Neuronal stem cell (in vitro differentiated cells): ENCODE data around the gene MYO1B.

Source experiments
- DNase-seq: peaks from one replicate; pipeline ENCODE4 v3.0.0-alpha.2; 2013; ENCODE audit warnings: low spot score
- H2AFZ ChIP-seq: one replicate; pipeline ENCODE4 v1.6.1; 2013; ENCODE audit warnings: mild to moderate bottlenecking, low read length, inconsistent platforms
- H2AK5ac ChIP-seq: 2 replicates; pipeline ENCODE4 v1.6.1; 2013; ENCODE audit warnings: low read depth, mild to moderate bottlenecking, inconsistent platforms, low read length, moderate library complexity, mixed read lengths
- H2BK120ac ChIP-seq: 2 replicates; pipeline ENCODE4 v1.6.1; 2013; ENCODE audit warnings: low read depth, mild to moderate bottlenecking, inconsistent platforms, low read length, moderate library complexity, mixed read lengths
- H2BK12ac ChIP-seq: one replicate; pipeline ENCODE4 v1.6.1; 2013; ENCODE audit warnings: low read length, inconsistent platforms
- H2BK15ac ChIP-seq: 2 replicates; pipeline ENCODE4 v1.6.1; 2013; ENCODE audit warnings: mild to moderate bottlenecking, low read length, inconsistent platforms, mixed read lengths
- H2BK5ac ChIP-seq: one replicate; pipeline ENCODE4 v1.6.1; 2013; ENCODE audit warnings: inconsistent platforms, mild to moderate bottlenecking, low read length, moderate library complexity
- H3K14ac ChIP-seq: one replicate; pipeline ENCODE4 v1.6.1; 2013; ENCODE audit warnings: low read length, inconsistent platforms
- H3K18ac ChIP-seq: 2 replicates; pipeline ENCODE4 v1.6.1; 2013; ENCODE audit warnings: low read length, inconsistent platforms
- H3K23ac ChIP-seq: 2 replicates; pipeline ENCODE4 v1.6.1; 2013; ENCODE audit warnings: low read depth, mild to moderate bottlenecking, mixed read lengths, low read length, inconsistent platforms; ENCODE audit not compliant: poor library complexity
- H3K27ac ChIP-seq: replicated peaks from 3 replicates; pipeline ENCODE4 v1.5.1; 2013; ENCODE audit warnings: low read length, inconsistent platforms
- H3K27me3 ChIP-seq, 3 experiments: 2 replicates each; pipeline ENCODE4 v1.6.1; 2013; ENCODE audit warnings: low read length in 3 of 3, mild to moderate bottlenecking in 2 of 3, inconsistent platforms in 1 of 3, low read depth in 1 of 3, mixed read lengths in 1 of 3, moderate library complexity in 1 of 3; ENCODE audit not compliant: control insufficient read depth in 3 of 3, insufficient read depth in 3 of 3
- H3K36me3 ChIP-seq, 2 donors: replicated peaks in 1 of 2; 2 replicates each; pipeline ENCODE4 v1.6.1; 2013; ENCODE audit warnings: low read length in 2 of 2; ENCODE audit not compliant: control insufficient read depth in 2 of 2, insufficient read depth in 2 of 2
- H3K4ac ChIP-seq: 2 replicates; pipeline ENCODE4 v1.6.1; 2013; ENCODE audit warnings: inconsistent platforms, mild to moderate bottlenecking, low read length, moderate library complexity
- H3K4me1 ChIP-seq, 2 donors: 1 replicate in 1 of 2; 2 replicates in 1 of 2; pipeline ENCODE4 v1.6.1; 2013; ENCODE audit warnings: low read length in 2 of 2, low read depth in 1 of 2; ENCODE audit not compliant: control insufficient read depth in 2 of 2, insufficient read depth in 1 of 2
- H3K4me2 ChIP-seq: one replicate; pipeline ENCODE4 v1.6.1; 2013; ENCODE audit warnings: mild to moderate bottlenecking, low read length, inconsistent platforms; ENCODE audit not compliant: insufficient read depth, poor library complexity, severe bottlenecking
- H3K4me3 ChIP-seq, 2 donors: 2 replicates each; pipeline ENCODE4 v1.5.1; 2013; ENCODE audit warnings: low read length in 2 of 2, mild to moderate bottlenecking in 2 of 2, inconsistent platforms in 1 of 2, moderate library complexity in 1 of 2
- H3K79me1 ChIP-seq: one replicate; pipeline ENCODE4 v1.6.1; 2013; ENCODE audit warnings: low read depth, mild to moderate bottlenecking, inconsistent platforms, low read length, moderate library complexity
- H3K9ac ChIP-seq: one replicate; pipeline ENCODE4 v1.6.1; 2013; ENCODE audit warnings: mild to moderate bottlenecking, low read depth, low read length, inconsistent platforms; ENCODE audit not compliant: poor library complexity
- H3K9me3 ChIP-seq, 2 donors: replicated peaks in 1 of 2; 2 replicates each; pipeline versions ENCODE3 to v1.6.1; 2013; ENCODE audit warnings: low read length in 2 of 2, mild to moderate bottlenecking in 2 of 2, inconsistent platforms in 1 of 2, low read depth in 1 of 2, mixed read lengths in 1 of 2, moderate library complexity in 1 of 2; ENCODE audit not compliant: control insufficient read depth in 2 of 2, insufficient read depth in 1 of 2
- H4K8ac ChIP-seq: one replicate; pipeline ENCODE4 v1.6.1; 2013; ENCODE audit warnings: low read depth, mild to moderate bottlenecking, inconsistent platforms, low read length, moderate library complexity
- H4K91ac ChIP-seq: one replicate; pipeline ENCODE4 v1.6.1; 2013; ENCODE audit warnings: low read length, low read depth, mild to moderate bottlenecking, inconsistent platforms; ENCODE audit not compliant: poor library complexity
- WGBS, 2 donors: extraction: QIAGEN DNeasy Blood & Tissue Kit; methylation state at CpG; one replicate each; pipeline ENCODE4 v1.1.7; 2013; ENCODE audit warnings: missing lambda C conversion rate in 2 of 2, mixed read lengths in 1 of 2; ENCODE audit not compliant: insufficient read length in 2 of 2, insufficient replicate concordance in 1 of 2; ENCODE audit errors: extremely low coverage in 2 of 2; 5-methylcytosine and 5-hydroxymethylcytosine counted together

Gene MYO1B

DNA sequence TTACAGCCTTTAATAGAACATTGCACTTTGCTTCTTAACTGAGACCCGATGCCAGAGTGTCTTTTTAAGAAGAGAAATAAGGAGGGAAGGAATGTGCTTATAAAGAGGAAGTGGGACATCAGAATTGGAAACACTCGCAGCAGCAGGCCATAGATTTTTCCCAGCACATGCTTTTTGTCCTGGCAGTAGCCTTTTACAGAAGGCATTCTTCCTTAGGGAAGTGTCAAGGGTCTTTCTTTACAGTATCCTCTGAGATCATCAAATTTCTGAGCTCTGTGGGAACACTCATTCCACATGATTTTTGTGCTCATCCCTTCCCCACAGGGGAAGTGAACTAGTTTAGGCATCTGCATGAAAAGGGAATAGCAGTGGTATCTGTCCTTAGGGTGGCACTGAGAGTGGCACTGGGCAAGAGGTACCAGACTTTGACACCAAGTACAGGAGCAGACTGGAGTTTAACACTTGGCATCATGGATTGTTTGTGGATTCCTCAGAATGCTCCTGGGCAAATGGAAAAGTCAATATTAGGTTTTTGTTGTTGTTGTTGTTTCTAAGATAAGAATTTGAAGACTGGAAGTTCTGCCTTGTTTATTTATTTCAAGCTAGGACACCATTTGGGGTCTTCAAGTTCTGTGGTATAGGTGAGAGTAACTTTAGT is 4.1 kb downstream of the MYO1B start:
- H2BK5ac ChIP-seq: no peak overlapping the region
- peaks cover 0 to 2% (median 0%) of the 10 kb centered on the region in 3 experiments for H3K27me3 ChIP-seq
- DNase-seq: no peak
- WGBS, 2 donors: no CpG with 5 or more reads among the region's 2 CpGs
- no peak overlapping the region for H4K91ac ChIP-seq
- no peak overlapping the region for H3K4me2 ChIP-seq
- no peak overlapping the region for H2BK15ac ChIP-seq
- H2BK12ac ChIP-seq: no peak overlapping the region
- no peak overlapping the region for H3K4me3 ChIP-seq
- no peak overlapping the region for H3K9ac ChIP-seq
- H3K18ac ChIP-seq: no peak overlapping the region
- H4K8ac ChIP-seq: no peak overlapping the region
- no peak overlapping the region for H2BK120ac ChIP-seq
- peaks cover 28 to 33% of the 10 kb centered on the region in 2 donors for H3K4me1 ChIP-seq
- H3K9me3 ChIP-seq: no peaks in the 10 kb centered on the region
- no peaks in the 10 kb centered on the region for H3K79me1 ChIP-seq
- H3K36me3 ChIP-seq: peaks cover 0 to 13% of the 10 kb centered on the region in 2 donors
- H3K23ac ChIP-seq: no peak overlapping the region
- no peak overlapping the region for H3K4ac ChIP-seq
- no peak overlapping the region for H3K27ac ChIP-seq
- H3K14ac ChIP-seq: no peak overlapping the region
- no peak overlapping the region for H2AFZ ChIP-seq
- H2AK5ac ChIP-seq: no peak overlapping the region

DNA sequence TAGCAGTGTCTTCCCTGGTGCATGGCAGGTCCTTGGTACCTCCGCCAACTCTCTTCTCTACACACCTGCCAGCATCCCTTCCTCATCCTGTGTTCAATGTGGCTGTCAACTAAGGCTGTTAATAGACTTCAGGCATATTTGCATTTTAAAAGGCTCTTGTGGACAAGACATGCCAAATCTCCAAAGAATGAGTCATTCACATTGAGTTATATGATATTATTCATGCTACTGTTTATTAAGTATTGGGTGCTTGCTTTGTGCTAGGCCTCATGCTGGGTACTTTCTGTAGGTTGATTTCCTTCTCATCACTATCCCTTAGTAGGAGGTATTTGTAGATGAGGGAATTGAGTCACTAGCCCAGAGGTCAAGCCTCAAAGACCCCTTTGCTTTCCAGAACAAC is 5.2 kb downstream of the MYO1B start:
- Histone ChIP-seq H3K36me3 (peaks cover 0 to 13% of the 10 kb centered on the region in 2 donors), H4K8ac (no peak overlapping the region), H3K27ac (no peak overlapping the region), H3K23ac (no peak overlapping the region), H3K18ac (no peak overlapping the region), H3K4me3 (no peak overlapping the region), H2BK120ac (no peak overlapping the region), H2BK15ac (no peak overlapping the region), H2AFZ (no peak overlapping the region), H3K4ac (no peak overlapping the region), H3K79me1 (no peaks in the 10 kb centered on the region), H2BK5ac (no peak overlapping the region), H3K14ac (no peak overlapping the region), H2AK5ac (no peak overlapping the region), H2BK12ac (no peak overlapping the region), H3K4me2 (no peak overlapping the region), H3K27me3 (no peaks in the 10 kb centered on the region), H3K4me1 (peaks cover 28 to 36% of the 10 kb centered on the region in 2 donors), H3K9me3 (no peaks in the 10 kb centered on the region), H4K91ac (no peak overlapping the region), H3K9ac (no peak overlapping the region)
- WGBS, 2 donors: no CpG with 5 or more reads among the region's 1 CpG
- no peak for DNase-seq

DNA sequence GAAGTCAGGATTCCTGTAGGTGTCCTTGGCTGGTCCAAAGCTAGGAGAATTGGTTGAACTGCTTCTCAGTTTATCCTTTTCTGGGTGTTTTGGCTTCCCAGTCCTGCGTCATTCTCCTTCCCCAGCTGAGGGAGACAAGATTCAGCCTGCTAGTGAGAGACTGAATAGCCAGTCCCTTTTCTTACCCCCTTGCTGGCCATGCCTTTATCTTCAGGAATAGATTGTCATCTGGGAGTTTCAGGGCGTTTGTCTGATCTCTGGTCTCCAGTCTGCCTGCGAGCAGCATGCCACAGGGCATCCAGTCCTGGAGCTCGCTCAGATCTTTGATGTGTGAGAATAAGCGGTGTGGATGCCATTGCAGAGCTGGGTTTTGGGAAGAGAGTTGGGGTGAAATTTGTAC is 5.8 kb downstream of the MYO1B start:
- Histone ChIP-seq H3K27ac (no peak overlapping the region), H3K9ac (no peak overlapping the region), H3K9me3 (no peaks in the 10 kb centered on the region), H3K23ac (no peak overlapping the region), H3K14ac (no peak overlapping the region), H3K4me3 (no peak overlapping the region), H3K79me1 (no peaks in the 10 kb centered on the region), H3K18ac (no peak overlapping the region), H4K91ac (no peak overlapping the region), H2BK5ac (no peak overlapping the region), H2BK15ac (no peak overlapping the region), H2AK5ac (no peak overlapping the region), H2BK120ac (no peak overlapping the region), H3K27me3 (no peaks in the 10 kb centered on the region), H3K4me1 (peaks cover 33 to 42% of the 10 kb centered on the region in 2 donors), H3K4ac (no peak overlapping the region), H2BK12ac (no peak overlapping the region), H3K36me3 (peaks cover 0 to 13% of the 10 kb centered on the region in 2 donors), H4K8ac (no peak overlapping the region), H3K4me2 (no peak overlapping the region), H2AFZ (no peak overlapping the region)
- DNase-seq: no peak
- no CpG with 5 or more reads among the region's 5 CpGs for WGBS, 2 donors

- Histone ChIP-seq H2AFZ (no peak overlapping the region), H3K23ac (no peak overlapping the region), H3K79me1 (no peaks in the 10 kb centered on the region), H3K27me3 (no peaks in the 10 kb centered on the region), H4K91ac (no peak overlapping the region), H3K4me1 (peaks cover 30 to 37% of the 10 kb centered on the region in 2 donors), H3K4me3 (no peak overlapping the region), H2BK12ac (no peak overlapping the region), H2BK5ac (no peak overlapping the region), H2AK5ac (no peak overlapping the region), H3K14ac (no peak overlapping the region), H2BK15ac (no peak overlapping the region), H3K27ac (no peak overlapping the region), H2BK120ac (no peak overlapping the region), H3K4me2 (no peak overlapping the region), H3K36me3 (peaks cover 0 to 13% of the 10 kb centered on the region in 2 donors), H4K8ac (no peak overlapping the region), H3K9ac (no peak overlapping the region), H3K18ac (no peak overlapping the region), H3K4ac (no peak overlapping the region), H3K9me3 (no peaks in the 10 kb centered on the region)
- no peak for DNase-seq
- no CpG with 5 or more reads among the region's 2 CpGs for WGBS, 2 donors
Measured at GRCh38 chr2:191252699-191253098, 7.5 kb downstream of the MYO1B start.
